ENCODE data around the gene TGM6. TPM values are rescaled to one million over a fixed set of nuclear protein-coding genes. Genes with fewer than 3 reads are reported as not detected.

Gene TGM6
- not detected in 2 replicates for total RNA-seq (2014; rRNA removed; shearing (Covaris generic))

- DNase-seq (ENCODE audit: low read depth): no peak
Measured at GRCh38 chr20:2380601-2381000, at the start of gene TGM6. Gene TGM6, plus strand, starts transcription at chr20:2380901. Its CDS starts 68 bp downstream, at chr20:2380969.

DNA sequence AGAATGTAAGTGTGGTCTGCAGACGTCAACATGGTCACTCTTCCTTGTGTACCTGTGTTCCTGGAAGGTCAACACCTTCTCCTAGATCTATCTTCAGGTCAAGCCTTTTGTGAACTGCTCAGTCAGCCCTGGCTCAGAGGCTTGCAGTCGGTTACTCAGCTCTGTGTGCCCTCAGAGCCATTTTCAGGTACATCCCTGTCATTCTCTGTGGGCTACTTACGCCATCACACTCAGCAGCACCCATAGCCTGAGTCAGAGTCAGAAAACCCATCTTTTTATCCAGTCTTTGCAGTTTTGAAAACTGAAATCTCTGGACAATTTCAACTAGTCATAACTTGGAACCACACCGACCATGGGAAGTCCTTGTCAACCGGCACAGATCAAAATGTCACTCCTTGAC lies 49.6 kb upstream of the TGM6 start:
- DNase-seq (ENCODE audit: low read depth): no peak

DNA sequence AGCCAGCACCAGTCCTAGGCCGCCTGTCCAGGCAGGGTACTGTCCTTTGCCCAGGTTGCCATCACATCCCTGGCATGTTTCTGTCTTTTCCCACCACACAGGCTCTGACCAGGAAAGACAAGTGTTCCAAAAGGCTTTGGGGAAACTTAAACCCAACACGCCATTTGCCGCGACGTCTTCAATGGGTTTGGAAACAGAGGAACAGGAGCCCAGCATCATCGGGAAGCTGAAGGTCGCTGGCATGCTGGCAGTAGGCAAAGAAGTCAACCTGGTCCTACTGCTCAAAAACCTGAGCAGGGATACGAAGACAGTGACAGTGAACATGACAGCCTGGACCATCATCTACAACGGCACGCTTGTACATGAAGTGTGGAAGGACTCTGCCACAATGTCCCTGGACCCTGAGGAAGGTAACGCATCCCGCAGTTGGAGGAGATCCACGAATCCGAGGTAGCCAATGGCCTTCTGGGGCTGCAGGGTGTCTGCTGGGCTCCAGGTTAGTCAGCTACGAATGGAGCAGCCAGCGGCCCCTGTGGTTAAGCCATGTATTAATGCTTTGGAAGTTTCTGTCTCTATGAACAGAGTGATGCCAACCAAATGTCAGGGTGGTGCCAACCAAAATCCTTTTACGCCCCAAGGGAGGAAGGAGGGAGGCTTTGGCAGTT lies 48.7 kb upstream of the TGM6 start:
- no peak for DNase-seq (ENCODE audit: low read depth)

GRCh38 chr20:2332711-2333110 lies 48.0 kb upstream of the TGM6 start:
- DNase-seq (ENCODE audit: low read depth): no peak

DNA sequence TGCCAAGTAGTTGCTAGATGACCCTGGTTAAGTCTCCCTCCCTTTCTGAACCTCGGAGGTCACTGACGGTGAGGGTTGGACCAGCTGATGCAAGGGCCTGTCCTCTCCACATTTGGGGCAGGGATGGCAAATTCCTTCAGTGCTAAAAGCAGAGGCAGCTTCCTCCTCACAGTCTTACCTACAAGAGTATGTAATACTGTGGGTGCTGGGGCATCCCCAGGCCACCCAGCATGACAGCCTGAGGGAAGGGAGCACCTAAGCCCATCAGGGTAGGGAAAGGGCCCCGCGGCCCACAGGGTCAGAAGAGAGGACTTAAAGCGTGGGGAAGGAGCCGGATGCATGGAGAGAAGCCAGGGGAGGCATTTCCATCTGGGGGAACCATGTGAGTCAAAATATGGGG lies 46.9 kb upstream of the TGM6 start:
- DNase-seq (ENCODE audit: low read depth): no peak

GRCh38 chr20:2335096-2335870 lies 45.4 kb upstream of the TGM6 start:
- DNase-seq (ENCODE audit: low read depth): no peak

DNA sequence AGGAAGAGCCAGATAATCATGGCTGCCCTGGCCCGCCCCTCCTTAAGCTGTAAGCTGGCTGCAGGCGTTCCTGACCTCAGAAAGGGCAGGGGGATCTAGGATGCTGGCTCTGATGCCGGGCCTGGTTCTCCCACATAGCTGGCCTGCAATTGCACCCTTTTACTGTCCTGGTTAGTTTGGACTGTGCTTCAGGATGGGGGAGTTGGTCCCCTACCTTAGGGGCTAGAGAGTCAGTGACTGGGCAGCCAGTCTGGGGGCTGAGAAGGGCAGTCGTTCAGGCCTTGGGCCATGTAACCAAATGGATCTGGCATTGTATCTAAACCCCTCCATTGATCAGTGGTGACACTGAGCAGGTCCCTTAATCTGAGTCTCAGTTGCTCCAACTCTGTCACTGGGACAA lies 44.2 kb upstream of the TGM6 start:
- DNase-seq (ENCODE audit: low read depth): no peak

- DNase-seq (ENCODE audit: low read depth): no peak
Measured at GRCh38 chr20:2337142-2337541, 43.6 kb upstream of the TGM6 start.

GRCh38 chr20:2338411-2339066 lies 42.2 kb upstream of the TGM6 start:
- DNase-seq (ENCODE audit: low read depth): no peak

GRCh38 chr20:2340136-2340535 lies 40.6 kb upstream of the TGM6 start:
- DNase-seq (ENCODE audit: low read depth): no peak

DNA sequence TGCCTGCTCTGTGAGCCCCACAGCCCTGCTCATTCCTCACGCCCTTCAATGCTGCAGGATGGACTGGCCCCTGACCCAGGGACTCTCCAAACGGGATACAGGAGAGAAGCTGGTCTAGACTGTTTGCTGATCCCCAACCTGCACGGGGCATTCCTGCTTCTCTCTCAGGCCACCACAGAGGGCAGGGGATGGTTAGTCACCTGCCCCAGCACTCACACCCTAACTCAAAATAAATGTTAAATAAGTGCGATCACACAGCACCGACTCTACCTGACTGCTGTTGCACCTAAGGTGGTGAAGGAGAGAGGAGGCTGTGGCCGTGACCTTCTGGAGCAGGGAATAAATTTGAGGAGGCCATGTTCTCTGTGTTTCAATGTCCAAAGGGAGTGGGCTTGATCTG lies 39.9 kb upstream of the TGM6 start:
- no peak for DNase-seq (ENCODE audit: low read depth)

DNA sequence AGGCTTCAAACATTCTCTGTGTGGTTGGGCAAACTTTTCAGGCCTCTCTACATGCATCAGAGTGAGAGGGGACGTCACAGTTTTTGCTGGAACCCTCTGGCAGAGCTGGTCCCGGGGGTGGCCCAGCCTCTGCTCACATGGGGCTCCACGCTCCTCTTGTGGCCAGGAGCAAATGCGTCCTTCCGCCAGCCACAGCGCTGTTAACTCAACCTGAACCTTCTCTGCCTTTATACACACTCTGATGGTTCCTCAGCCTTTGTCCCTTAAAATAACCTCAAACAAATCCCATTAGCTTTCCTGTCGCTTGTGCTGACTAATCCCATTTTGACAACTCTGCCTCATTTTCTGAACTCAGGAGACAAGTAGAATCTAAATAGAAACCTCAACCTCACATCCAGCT lies 39.4 kb upstream of the TGM6 start:
- no peak for DNase-seq (ENCODE audit: low read depth)

- DNase-seq (ENCODE audit: low read depth): peak; percentile 35
Measured at GRCh38 chr20:2342243-2342642, 38.5 kb upstream of the TGM6 start.

DNA sequence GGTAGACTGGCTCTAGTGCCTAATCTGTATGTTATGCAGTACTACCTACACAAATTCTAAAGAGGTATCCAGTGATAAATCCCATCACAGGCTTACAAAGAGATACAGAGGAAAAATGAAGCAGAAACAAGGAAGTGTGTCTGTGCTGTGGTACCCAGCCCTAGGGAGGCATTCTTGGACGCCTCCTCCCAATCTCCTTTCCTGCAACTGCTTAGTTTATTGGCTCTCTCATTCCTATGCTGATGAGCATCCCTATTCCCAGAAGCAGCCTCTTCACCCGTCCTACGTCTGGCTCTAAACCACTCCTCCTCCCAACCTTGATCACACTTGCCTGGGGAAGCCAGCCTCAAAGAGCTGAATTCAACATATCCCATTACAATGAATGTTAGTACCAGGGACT lies 34.5 kb upstream of the TGM6 start:
- no peak for DNase-seq (ENCODE audit: low read depth)

DNA sequence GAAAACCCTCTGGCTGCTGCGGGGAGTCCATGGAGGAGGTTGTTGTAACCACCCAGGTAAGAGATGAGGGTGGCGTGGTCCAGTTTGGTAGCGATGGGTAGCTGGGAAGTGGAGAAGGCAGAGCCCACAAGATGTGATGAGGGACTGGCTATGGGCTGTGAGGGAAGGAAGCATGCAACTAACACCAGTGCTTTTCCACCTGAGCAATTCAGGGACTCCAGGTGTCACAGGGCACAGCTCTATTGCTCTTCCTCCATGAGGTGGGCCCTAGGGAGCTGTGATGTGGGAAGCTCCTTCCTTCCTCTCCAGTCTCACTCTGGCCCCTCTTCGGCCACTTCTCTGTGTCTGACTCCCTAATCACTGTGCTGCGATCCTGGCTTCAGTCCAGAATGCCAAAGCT lies 32.4 kb upstream of the TGM6 start:
- no peak for DNase-seq (ENCODE audit: low read depth)

DNA sequence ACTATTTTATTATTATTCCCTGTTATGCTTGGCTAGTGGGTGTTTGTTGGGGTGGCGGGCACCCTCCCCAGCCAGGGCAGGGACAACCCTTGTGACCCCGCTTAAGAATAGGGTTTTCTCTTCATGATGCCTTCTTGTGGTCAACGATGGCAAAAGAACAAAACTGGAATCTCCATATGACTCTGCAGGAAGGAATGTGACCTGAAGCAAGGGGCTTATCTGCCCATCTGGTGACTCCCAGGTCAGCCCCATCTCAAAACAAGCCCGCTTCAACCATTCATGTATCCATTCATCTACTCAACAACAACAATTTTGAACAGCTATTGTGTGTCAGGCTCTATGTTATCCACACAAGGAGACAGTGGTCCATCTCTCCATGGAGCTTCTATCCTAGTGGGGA lies 30.9 kb upstream of the TGM6 start:
- DNase-seq (ENCODE audit: low read depth): peak; percentile 91

DNA sequence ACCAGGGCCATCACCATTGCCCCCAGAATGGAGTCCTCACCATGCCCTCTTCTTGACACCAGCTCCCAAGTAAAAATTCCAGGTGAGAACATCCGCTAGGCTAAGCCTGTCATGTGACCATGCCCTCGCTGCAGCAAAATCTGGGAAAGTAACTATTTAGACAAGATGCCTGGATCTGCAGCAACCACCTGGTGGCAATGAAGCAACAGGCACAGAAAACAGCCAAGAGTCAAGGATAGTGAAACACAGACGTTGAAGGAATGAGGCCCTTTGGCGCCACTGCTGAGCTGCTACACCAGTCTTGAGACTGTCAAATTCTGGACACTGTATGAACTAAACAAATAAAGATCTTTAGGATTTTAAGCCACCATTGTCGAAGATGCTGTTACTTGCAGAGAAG lies 30.1 kb upstream of the TGM6 start:
- DNase-seq (ENCODE audit: low read depth): peak; percentile 30

DNA sequence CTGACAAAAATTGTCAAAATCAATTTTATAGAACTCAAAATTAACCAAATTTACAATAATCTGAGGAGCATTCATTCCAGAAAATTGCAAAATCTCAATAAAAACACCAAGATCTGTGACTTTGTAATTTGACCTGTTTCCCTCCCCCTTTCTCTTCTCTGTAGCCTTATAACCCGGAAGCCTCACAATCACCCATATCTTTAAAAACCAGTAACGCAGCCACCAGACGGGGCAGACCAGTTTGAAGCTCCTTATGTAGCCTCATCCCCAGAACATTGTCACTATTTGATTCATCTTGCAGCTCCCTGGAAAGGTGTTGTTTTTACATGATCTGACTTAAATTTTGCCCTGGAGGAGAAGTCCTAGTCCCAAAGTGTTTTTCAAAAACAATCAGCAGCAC lies 27.5 kb upstream of the TGM6 start:
- DNase-seq (ENCODE audit: low read depth): no peak

DNA sequence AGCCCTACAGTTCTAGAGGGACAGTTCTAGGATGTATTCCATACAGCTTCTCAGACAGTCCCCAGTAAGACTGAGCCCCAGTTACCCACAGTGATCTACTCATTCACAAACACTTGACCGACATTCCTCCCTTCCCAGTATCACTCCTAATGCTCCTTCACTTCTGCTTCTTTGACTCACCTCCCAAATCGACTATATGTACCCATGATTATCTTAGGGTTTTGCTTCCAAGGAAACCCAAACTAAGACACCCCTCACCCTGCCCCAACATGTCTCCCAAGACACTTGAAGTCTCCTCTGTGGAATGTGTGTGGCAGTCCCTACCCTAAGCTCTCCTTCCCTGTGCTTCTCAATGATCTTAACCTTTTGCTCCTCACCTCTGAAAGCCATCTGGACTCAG lies 23.6 kb upstream of the TGM6 start:
- DNase-seq (ENCODE audit: low read depth): no peak

- no peak for DNase-seq (ENCODE audit: low read depth)
Measured at GRCh38 chr20:2358006-2358405, 22.7 kb upstream of the TGM6 start.

DNA sequence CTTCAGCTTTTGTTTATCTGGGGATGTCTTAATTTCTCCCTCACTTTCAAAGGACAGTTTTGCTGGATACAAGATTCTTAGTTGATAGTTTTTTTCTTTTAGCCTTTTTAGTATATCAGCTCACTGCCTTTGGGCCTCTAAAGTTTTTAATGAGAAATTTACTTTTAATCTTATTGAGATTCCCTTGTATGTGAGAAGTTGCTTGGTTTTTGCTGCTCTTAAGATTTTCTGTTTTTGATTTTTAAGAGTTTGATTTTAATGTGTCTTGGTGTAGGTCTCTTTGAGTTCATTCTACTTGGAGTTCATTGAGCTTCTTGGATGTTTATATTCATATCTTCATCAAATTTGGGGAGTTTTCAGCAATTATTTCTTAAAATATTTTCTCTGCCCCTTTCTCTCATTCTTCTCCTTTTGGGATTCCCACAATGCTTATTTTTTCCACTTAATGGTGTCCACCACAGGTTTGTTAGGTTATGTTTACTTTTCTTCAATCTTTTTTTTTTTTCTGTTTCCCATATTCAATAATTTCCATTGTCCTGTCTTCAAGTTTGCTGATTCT lies 19.6 kb upstream of the TGM6 start:
- no peak for DNase-seq (ENCODE audit: low read depth)

DNA sequence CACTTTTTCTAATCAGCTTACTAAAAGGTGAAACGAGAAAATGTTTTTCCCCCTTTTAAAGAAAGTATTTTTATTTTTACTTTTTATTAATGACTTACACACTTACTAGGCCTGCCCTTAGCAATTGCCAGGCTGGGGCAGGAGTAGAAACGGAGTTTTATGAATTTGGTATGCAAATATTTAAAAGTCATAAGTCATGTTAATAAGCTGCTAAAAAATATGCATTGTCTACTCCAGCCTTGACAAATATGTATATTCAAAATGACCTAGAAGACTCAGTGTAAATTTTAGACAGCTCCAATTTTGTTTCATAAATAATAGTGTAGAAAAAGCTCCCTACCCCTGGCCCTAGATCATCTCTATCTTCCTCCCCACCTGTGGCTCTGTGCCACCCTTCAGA lies 17.5 kb upstream of the TGM6 start:
- DNase-seq (ENCODE audit: low read depth): no peak

DNA sequence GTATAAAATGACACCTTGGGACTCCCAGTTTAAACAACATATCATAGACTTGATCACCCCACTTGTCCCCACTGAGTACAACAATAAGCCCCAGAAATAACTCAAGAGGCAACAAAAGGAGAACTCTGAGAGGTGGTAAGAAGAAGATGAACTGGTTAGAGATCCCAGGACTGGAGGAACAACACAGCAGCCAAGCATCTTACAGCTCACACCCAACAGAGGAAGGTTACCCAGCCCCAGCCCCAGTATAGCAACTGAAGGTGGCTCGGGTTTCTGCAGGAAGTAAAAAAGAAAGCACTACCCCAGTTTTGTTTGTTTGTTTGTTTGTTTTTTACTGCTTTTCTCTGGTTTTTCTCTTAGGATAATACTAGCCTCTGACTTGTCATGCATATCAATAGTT lies 17.1 kb upstream of the TGM6 start:
- DNase-seq (ENCODE audit: low read depth): no peak

Data from RPMI7951 (cell line).